Activated CD4-positive, alpha-beta T cell treated with anti-CD3 and anti-CD28 coated beads, Interleukin-2, Interleukin-4, amounts not matched to agents 100 ng/mL and 50 ng/mL, durations not matched to agents 16 hours and 8 hours (primary cell): ENCODE results near the gene TRIP11.
A peak's percentile ranks its signal among the peaks of the same experiment; 100 is the strongest.

Experiments
- DNase-seq: peaks from one replicate; pipeline ENCODE4 v3.0.0-alpha.2; 2020; ENCODE audit warnings: low spot score

TRIP11 gene

GRCh38 chr14:91953170-91953985, 86.5 kb downstream of the TRIP11 start:
- no peak for DNase-seq

DNA sequence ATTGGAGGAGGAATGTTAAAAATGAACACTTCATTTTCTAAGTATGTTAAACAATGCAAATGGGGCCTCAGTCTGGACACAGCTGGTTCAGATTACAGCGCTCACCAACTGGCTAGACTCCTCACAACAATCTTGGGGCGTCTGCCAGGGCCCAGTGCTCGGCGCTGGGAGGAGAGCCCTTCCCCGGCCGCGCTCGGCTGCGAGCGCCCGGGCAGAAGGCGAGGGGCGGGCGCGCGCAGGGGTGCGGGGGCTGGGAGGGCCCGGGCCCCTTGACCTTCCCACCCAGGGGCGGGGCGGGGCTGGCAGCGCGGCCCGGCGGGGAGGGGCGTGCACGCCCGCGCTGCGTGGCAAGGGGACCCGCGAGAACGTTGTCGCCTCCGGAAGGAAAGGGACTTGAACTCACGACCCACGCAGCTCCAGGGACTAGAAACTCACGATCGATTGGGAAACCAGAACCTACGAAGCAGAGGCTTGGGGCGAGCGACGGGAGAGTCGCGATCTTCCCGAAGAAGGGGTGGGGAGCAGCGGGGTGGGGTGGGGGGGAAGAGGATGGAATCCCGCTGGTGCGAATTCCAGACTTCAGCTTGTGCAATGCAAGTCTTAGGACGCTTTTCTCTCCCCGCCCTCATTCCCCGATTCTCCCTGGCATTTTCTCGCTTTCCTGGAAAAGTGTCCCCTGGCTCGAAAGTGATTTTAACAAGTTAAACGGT, 92.2 kb downstream of the TRIP11 start, which contains the start of gene FBLN5:
Gene FBLN5 (minus strand): TSS at position 220 of the 710 bp plus-strand sequence. CDS start 465 bp downstream, outside the sequence.
- peak; percentile 12 for DNase-seq

- no peak for DNase-seq
Observed at GRCh38 chr14:91946622-91947474, 93.0 kb downstream of the TRIP11 start.

GRCh38 chr14:91945751-91946621, 93.9 kb downstream of the TRIP11 start:
- DNase-seq: no peak

DNA sequence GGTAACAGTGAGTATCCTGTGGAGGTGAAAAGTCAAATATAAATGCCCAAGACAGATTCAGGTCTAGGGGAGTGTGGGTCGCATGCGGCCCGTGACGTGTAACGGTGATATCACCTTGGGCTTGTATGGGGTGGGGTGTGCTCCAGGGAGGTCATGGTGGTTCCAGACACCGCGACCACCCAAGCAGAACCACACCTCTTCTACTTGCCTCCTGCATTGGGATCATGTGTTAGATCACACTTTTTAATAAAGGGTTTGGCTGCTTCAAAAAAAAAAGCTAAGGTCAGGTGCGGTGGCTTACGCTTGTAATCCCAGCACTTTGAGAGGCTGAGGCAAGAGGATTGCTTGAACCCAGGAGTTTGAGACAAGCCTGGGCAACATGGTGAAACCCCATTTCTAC, 96.9 kb downstream of the TRIP11 start:
- DNase-seq: no peak

GRCh38 chr14:91942128-91942527, 97.7 kb downstream of the TRIP11 start:
- DNase-seq: no peak

- no peak for DNase-seq
Observed at GRCh38 chr14:91940209-91940608, 99.7 kb downstream of the TRIP11 start.

- DNase-seq: no peak
Observed at GRCh38 chr14:91935586-91935985, 104.3 kb downstream of the TRIP11 start.

DNA sequence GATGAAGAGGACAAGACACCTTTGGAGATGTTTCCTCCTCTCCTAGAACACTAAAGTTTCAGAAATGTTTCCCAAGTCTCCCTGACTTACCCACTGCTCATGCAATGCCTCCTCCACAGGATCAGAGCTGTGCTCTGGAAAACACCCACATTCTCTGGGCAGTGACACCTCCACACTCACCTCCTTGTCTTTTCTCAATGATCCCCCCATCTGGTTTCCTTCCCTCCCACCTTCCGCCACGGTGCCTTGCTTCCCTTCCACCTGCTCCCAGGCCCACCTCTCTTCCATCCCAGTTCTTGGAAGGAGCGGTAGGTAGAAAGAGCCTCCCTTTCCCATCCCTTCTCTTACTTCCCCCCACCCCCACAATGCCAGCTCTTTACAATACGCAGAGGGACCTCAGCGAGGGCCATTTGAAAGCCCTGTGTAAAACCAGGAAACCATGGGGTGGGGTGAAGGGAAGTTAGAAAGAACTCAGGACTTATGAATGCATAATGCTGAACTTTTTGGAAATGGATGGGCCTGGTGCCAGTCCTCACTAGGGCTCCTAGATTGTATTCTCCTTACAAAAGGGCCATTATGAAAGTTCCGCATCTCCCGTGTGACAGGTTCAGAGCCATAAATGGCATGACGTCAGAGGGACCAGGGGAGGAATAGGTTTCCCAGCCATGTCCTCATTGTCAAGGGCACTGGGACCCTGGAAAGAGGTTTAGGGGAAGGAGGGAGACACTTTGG, 105.1 kb downstream of the TRIP11 start:
- DNase-seq: no peak

DNA sequence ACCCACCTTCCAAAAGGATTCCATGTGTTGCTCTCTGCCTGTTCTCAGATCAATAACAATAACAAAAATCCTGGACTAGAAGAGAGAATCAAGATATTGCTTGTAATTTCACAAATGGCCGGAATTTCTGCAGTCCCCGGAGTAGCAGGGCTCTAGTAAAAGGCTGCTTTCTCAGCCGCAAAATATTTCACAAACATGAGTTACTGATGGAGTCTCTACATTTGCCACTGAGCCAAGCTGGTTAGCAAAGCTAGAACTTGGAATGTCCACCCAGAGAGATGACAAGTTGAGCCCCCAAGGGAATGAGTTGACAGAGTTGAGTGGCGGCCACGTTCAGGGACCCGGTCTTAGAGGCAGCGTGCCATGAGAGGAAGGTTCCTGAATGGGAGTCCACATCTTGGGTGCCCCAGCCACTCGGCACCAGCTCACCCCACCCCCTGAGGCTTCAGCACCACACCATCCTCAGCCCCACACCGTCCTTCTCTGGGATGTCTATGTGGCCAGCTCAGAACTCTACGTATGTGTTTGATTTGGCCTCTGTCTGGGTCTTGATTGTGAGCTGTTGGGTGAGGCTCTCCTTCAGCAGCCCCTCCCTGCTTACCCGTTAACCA, 108.3 kb downstream of the TRIP11 start:
- DNase-seq: no peak

DNA sequence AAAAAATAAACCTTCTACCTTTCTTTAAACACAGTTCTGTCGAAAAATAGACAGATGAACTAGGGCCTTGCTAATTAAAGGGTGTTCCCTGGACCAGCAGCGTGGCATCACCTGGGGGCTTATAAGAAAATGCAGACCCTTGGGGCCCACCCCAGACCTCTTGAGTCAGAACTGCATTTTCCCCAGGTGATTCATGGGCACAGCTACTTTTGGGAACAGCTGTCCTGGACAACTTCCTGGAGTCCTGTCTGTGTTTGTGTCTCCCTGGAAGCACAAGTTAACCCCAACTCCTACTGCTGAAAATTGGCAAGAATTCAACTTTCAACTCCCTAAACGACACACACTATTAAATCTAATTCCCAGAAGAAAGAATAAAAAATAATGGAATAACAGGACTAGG, 110.2 kb downstream of the TRIP11 start:
- no peak for DNase-seq

DNA sequence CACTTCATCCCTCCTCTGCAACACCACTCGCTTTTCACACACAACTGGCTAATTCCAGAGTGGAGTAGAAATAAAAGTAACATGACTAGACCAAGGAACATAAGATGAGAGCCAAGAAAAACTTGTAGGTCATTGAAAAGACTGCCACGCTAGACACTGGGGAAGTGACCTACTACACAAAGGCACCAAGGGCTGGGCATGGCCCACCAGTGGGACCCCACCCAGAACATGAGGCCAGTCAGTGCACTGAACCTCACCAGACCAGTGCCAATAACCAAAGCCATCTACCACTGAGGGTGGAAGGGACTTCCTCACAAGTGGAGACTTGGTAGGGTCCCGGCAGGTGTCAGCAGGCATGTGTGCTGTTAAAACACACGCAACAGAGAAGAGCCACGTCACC, 112.1 kb downstream of the TRIP11 start:
- no peak for DNase-seq

- DNase-seq: no peak
Observed at GRCh38 chr14:91927191-91927590, 112.7 kb downstream of the TRIP11 start.

- DNase-seq: no peak
Observed at GRCh38 chr14:91926131-91926890, 113.5 kb downstream of the TRIP11 start.

GRCh38 chr14:91925727-91926121, 114.1 kb downstream of the TRIP11 start:
- DNase-seq: no peak

GRCh38 chr14:91925001-91925726, 114.7 kb downstream of the TRIP11 start:
- DNase-seq: no peak

- DNase-seq: no peak
Observed at GRCh38 chr14:91920526-91920925, 119.3 kb downstream of the TRIP11 start.

GRCh38 chr14:91919814-91920213, 120.0 kb downstream of the TRIP11 start:
- DNase-seq: no peak
